HepG2 (cell line): ENCODE data around the gene SGTB. TPM values are rescaled to one million over a fixed set of nuclear protein-coding genes. Genes with fewer than 3 reads are reported as not detected.

Source experiments
- FOXK2 ChIP-seq: fragments of 450-650 bp; IDR thresholded peaks from 2 replicates; pipeline ENCODE4 v1.6.1; 2016
- SMAD3 ChIP-seq: sonication (generic); formaldehyde crosslinking; IDR thresholded peaks from 2 replicates; pipeline ENCODE4 v1.4.0; 2020; ENCODE audit warnings: missing genetic modification reagents
- SPEN ChIP-seq: sonication (generic); formaldehyde crosslinking; IDR thresholded peaks from 2 replicates; pipeline ENCODE4 v1.5.1; 2020; ENCODE audit warnings: low read depth, mild to moderate bottlenecking, missing genetic modification reagents
- ZNF225 ChIP-seq: sonication (generic); formaldehyde crosslinking; IDR thresholded peaks from 2 replicates; pipeline ENCODE4 v1.4.0; 2020; ENCODE audit warnings: mild to moderate bottlenecking, missing genetic modification reagents
- ZNF282 ChIP-seq: fragments of 450-650 bp; IDR thresholded peaks from 2 replicates; pipeline ENCODE4 v1.6.1; 2018; ENCODE audit not compliant: partially characterized antibody
- ZNF709 ChIP-seq: sonication (generic); formaldehyde crosslinking; IDR thresholded peaks from 2 replicates; pipeline ENCODE4 v1.5.0; 2020; ENCODE audit warnings: mild to moderate bottlenecking, missing genetic modification reagents
- ZNF883 ChIP-seq: sonication (generic); formaldehyde crosslinking; IDR thresholded peaks from 2 replicates; pipeline ENCODE4 v1.5.1; 2020; ENCODE audit warnings: mild to moderate bottlenecking, missing genetic modification reagents; ENCODE audit errors: not compliant biosample characterization
- polyA plus RNA-seq, 8 experiments: library from polyadenylated mRNA; depleted of rRNA in 3 of 8; stranded (reverse) in 7 of 8; unstranded in 1 of 8; fragments of >200 nt; fragmentation: Illumina TruSeq in 4 of 8; extraction: Trizol in 4 of 8; gene quantifications; 2 replicates each; pipeline versions ENCODE4 v1.2.1 to v1.2.3, GENCODE V29; 2011 to 2016; ENCODE audit warnings: low read depth in 4 of 8, missing spikeins in 1 of 8, mixed read lengths in 1 of 8; ENCODE audit not compliant: insufficient read depth in 1 of 8
- total RNA-seq, 5 experiments: library from RNA; depleted of rRNA; stranded (reverse); fragments of >200 nt; fragmentation: Illumina TruSeq; extraction: Trizol; gene quantifications; 2 replicates each; pipeline ENCODE4 v1.2.3, GENCODE V29; 2016; ENCODE audit warnings: low read depth in 1 of 5
- TF ChIP-seq, protein P1 (sequence below): IDR thresholded peaks from 2 replicates; pipeline ENCODE4 v1.4.0; 2020; ENCODE audit warnings: mild to moderate bottlenecking, missing genetic modification reagents
- TF ChIP-seq, protein P2 (sequence below): sonication (generic); formaldehyde crosslinking; IDR thresholded peaks from 2 replicates; pipeline ENCODE4 v1.5.0; 2020; ENCODE audit warnings: mild to moderate bottlenecking, missing genetic modification reagents
- TF ChIP-seq, protein P3 (sequence below), 2 experiments: sonication (generic) in 1 of 2; formaldehyde crosslinking in 1 of 2; IDR thresholded peaks; 2 replicates each; pipeline versions ENCODE4 v1.6.1 to v1.9.0; 2014 to 2022; ENCODE audit warnings: antibody characterized with exemption in 1 of 2, borderline replicate concordance in 1 of 2, inconsistent platforms in 1 of 2, low read depth in 1 of 2, missing genetic modification reagents in 1 of 2
- TF ChIP-seq, protein P4 (sequence below): sonication (generic); formaldehyde crosslinking; conservative IDR thresholded peaks from 2 replicates; pipeline ENCODE4 v1.8.0; 2022; ENCODE audit warnings: missing genetic modification reagents
- TF ChIP-seq, protein P5 (sequence below): sonication (generic); formaldehyde crosslinking; IDR thresholded peaks from 2 replicates; pipeline ENCODE4 v1.4.0; 2020; ENCODE audit warnings: missing genetic modification reagents

The SGTB gene
- total and polyA plus RNA-seq, 2 of the 13 experiments (the other 11 are each of a cell fraction or from before 2014, with no cell fraction given): 5.2 to 11.2 TPM

DNA sequence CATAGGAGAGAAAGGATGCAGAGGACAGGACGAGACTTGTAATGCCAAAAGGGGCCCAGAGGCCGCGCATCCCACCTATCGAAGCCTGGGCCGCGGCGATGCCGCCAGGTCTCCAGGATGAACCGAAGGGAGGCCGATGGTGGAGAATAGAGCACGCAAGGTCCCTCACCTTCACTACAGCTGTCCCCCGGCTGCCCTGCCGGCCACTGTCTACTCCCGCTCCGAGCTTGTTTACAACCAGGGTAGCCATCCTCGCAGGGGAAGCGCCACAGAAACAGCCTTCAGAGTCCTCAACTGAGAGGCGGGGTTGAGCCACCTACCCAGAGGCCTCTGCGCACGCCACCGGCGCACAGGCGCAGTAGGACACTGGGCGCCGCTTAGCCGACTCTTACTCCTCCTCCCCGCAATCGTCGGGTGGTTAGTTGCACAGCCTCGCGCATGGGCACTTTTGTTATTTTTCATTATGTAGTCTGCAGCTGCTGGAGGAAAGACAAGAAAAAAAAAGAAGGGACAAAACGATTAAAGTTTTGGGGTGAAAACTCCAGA lies 97.8 kb downstream of the SGTB start, which contains the start of gene TRIM23 (continued):
- TF ChIP-seq, protein P1, sequence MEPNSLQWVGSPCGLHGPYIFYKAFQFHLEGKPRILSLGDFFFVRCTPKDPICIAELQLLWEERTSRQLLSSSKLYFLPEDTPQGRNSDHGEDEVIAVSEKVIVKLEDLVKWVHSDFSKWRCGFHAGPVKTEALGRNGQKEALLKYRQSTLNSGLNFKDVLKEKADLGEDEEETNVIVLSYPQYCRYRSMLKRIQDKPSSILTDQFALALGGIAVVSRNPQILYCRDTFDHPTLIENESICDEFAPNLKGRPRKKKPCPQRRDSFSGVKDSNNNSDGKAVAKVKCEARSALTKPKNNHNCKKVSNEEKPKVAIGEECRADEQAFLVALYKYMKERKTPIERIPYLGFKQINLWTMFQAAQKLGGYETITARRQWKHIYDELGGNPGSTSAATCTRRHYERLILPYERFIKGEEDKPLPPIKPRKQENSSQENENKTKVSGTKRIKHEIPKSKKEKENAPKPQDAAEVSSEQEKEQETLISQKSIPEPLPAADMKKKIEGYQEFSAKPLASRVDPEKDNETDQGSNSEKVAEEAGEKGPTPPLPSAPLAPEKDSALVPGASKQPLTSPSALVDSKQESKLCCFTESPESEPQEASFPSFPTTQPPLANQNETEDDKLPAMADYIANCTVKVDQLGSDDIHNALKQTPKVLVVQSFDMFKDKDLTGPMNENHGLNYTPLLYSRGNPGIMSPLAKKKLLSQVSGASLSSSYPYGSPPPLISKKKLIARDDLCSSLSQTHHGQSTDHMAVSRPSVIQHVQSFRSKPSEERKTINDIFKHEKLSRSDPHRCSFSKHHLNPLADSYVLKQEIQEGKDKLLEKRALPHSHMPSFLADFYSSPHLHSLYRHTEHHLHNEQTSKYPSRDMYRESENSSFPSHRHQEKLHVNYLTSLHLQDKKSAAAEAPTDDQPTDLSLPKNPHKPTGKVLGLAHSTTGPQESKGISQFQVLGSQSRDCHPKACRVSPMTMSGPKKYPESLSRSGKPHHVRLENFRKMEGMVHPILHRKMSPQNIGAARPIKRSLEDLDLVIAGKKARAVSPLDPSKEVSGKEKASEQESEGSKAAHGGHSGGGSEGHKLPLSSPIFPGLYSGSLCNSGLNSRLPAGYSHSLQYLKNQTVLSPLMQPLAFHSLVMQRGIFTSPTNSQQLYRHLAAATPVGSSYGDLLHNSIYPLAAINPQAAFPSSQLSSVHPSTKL (CRISPR knock-in tag): peak; percentile 14; the same call in 1 of the 2 replicates
- peak; percentile 70; the same call in 1 of the 2 replicates for TF ChIP-seq SPEN (CRISPR knock-in tag)
- TF ChIP-seq, protein P2, sequence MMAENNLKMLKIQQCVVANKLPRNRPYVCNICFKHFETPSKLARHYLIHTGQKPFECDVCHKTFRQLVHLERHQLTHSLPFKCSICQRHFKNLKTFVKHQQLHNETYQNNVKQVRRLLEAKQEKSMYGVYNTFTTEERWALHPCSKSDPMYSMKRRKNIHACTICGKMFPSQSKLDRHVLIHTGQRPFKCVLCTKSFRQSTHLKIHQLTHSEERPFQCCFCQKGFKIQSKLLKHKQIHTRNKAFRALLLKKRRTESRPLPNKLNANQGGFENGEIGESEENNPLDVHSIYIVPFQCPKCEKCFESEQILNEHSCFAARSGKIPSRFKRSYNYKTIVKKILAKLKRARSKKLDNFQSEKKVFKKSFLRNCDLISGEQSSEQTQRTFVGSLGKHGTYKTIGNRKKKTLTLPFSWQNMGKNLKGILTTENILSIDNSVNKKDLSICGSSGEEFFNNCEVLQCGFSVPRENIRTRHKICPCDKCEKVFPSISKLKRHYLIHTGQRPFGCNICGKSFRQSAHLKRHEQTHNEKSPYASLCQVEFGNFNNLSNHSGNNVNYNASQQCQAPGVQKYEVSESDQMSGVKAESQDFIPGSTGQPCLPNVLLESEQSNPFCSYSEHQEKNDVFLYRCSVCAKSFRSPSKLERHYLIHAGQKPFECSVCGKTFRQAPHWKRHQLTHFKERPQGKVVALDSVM (CRISPR knock-in tag): peak; percentile 61; the same call in 1 of the 2 replicates
- TF ChIP-seq, protein P3, sequence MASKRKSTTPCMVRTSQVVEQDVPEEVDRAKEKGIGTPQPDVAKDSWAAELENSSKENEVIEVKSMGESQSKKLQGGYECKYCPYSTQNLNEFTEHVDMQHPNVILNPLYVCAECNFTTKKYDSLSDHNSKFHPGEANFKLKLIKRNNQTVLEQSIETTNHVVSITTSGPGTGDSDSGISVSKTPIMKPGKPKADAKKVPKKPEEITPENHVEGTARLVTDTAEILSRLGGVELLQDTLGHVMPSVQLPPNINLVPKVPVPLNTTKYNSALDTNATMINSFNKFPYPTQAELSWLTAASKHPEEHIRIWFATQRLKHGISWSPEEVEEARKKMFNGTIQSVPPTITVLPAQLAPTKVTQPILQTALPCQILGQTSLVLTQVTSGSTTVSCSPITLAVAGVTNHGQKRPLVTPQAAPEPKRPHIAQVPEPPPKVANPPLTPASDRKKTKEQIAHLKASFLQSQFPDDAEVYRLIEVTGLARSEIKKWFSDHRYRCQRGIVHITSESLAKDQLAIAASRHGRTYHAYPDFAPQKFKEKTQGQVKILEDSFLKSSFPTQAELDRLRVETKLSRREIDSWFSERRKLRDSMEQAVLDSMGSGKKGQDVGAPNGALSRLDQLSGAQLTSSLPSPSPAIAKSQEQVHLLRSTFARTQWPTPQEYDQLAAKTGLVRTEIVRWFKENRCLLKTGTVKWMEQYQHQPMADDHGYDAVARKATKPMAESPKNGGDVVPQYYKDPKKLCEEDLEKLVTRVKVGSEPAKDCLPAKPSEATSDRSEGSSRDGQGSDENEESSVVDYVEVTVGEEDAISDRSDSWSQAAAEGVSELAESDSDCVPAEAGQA (IDR thresholded peaks at IDR 0.05; ENCODE audit: low read depth): no peak
- TF ChIP-seq, protein P3 (CRISPR knock-in tag; IDR thresholded peaks at IDR 0.05; ENCODE audit: borderline replicate concordance): no peak
- TF ChIP-seq, protein P4, sequence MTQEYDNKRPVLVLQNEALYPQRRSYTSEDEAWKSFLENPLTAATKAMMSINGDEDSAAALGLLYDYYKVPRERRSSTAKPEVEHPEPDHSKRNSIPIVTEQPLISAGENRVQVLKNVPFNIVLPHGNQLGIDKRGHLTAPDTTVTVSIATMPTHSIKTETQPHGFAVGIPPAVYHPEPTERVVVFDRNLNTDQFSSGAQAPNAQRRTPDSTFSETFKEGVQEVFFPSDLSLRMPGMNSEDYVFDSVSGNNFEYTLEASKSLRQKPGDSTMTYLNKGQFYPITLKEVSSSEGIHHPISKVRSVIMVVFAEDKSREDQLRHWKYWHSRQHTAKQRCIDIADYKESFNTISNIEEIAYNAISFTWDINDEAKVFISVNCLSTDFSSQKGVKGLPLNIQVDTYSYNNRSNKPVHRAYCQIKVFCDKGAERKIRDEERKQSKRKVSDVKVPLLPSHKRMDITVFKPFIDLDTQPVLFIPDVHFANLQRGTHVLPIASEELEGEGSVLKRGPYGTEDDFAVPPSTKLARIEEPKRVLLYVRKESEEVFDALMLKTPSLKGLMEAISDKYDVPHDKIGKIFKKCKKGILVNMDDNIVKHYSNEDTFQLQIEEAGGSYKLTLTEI (CRISPR knock-in tag): no peak
- TF ChIP-seq, protein P5, sequence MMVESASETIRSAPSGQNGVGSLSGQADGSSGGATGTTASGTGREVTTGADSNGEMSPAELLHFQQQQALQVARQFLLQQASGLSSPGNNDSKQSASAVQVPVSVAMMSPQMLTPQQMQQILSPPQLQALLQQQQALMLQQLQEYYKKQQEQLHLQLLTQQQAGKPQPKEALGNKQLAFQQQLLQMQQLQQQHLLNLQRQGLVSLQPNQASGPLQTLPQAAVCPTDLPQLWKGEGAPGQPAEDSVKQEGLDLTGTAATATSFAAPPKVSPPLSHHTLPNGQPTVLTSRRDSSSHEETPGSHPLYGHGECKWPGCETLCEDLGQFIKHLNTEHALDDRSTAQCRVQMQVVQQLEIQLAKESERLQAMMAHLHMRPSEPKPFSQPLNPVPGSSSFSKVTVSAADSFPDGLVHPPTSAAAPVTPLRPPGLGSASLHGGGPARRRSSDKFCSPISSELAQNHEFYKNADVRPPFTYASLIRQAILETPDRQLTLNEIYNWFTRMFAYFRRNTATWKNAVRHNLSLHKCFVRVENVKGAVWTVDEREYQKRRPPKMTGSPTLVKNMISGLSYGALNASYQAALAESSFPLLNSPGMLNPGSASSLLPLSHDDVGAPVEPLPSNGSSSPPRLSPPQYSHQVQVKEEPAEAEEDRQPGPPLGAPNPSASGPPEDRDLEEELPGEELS: 0 out of 2 replicates have a peak, but pooled peaks have one; percentile 8
- TF ChIP-seq ZNF282: no peak
- TF ChIP-seq ZNF883: no peak
- peak; percentile 85 for TF ChIP-seq FOXK2
- TF ChIP-seq ZNF709 (CRISPR knock-in tag): no peak
- 0 out of 2 replicates have a peak, but pooled peaks have one; percentile 49 for TF ChIP-seq ZNF225 (CRISPR knock-in tag)
- TF ChIP-seq SMAD3 (CRISPR knock-in tag): 0 out of 2 replicates have a peak, but pooled peaks have one; percentile 16
